WERI-Rb-1 (cell line): ENCODE measurements around the gene KIF9.
"Not testable (repeated sequence)": the region's sequence is repeated elsewhere in the genome, so short reads cannot be mapped to it uniquely, and the experiment has no call there.

Experiments used
- DNase-seq: peaks from one replicate; pipeline ENCODE4 v3.0.0-alpha.2; 2020
- H3K27ac ChIP-seq: fragments of 250-450 bp; sonication (Bioruptor Pico); 2 replicates; pipeline ENCODE4 v1.5.1; 2020; ENCODE audit warnings: mild to moderate bottlenecking, moderate library complexity
- H3K27me3 ChIP-seq: fragments of 250-450 bp; sonication (Bioruptor Pico); 2 replicates; pipeline ENCODE4 v1.5.1; 2021; ENCODE audit warnings: mild to moderate bottlenecking, low read depth, moderate library complexity; ENCODE audit not compliant: insufficient read depth, severe bottlenecking
- H3K36me3 ChIP-seq: fragments of 250-450 bp; sonication (Bioruptor Pico); 2 replicates; pipeline ENCODE4 v1.5.1; 2020; ENCODE audit warnings: mild to moderate bottlenecking, moderate library complexity
- H3K4me3 ChIP-seq: 2 replicates; pipeline ENCODE4 v1.5.1; 2011; ENCODE audit warnings: low read depth, mild to moderate bottlenecking, control low read depth, low read length
- H3K9me3 ChIP-seq: fragments of 250-450 bp; sonication (Bioruptor Pico); 2 replicates; pipeline ENCODE4 v1.5.1; 2021; ENCODE audit warnings: mild to moderate bottlenecking, moderate library complexity; ENCODE audit not compliant: severe bottlenecking
- CTCF ChIP-seq: IDR thresholded peaks from 2 replicates; pipeline ENCODE4 v1.5.1; 2011; ENCODE audit warnings: low read depth, mild to moderate bottlenecking, control low read depth, inconsistent platforms, low read length

KIF9 gene

GRCh38 chr3:47210863-47211405, 71.7 kb downstream of the KIF9 start:
- no peak overlapping the region for H3K4me3 ChIP-seq
- DNase-seq, result no peak
- TF ChIP-seq CTCF, result no peak
- no peak overlapping the region for H3K27ac ChIP-seq
- no peaks in the 10 kb centered on the region for H3K27me3 ChIP-seq
- H3K36me3 ChIP-seq, result no peaks in the 10 kb centered on the region
- no peaks in the 10 kb centered on the region for H3K9me3 ChIP-seq

- H3K27me3 ChIP-seq, H3K27ac ChIP-seq, H3K4me3 ChIP-seq, H3K36me3 ChIP-seq, H3K9me3 ChIP-seq, DNase-seq: not testable (repeated sequence)
Measured at GRCh38 chr3:47206022-47206421, 76.6 kb downstream of the KIF9 start.

GRCh38 chr3:47204875-47205274, 77.7 kb downstream of the KIF9 start:
- Histone ChIP-seq H3K4me3 (no peak overlapping the region), H3K9me3 (no peaks in the 10 kb centered on the region), H3K27ac (no peak overlapping the region), H3K36me3 (no peaks in the 10 kb centered on the region), H3K27me3 (no peaks in the 10 kb centered on the region)
- no peak for DNase-seq
- TF ChIP-seq CTCF, result no peak

GRCh38 chr3:47202542-47202941, 80.1 kb downstream of the KIF9 start:
- no peak for TF ChIP-seq CTCF
- H3K27ac ChIP-seq, result no peak overlapping the region
- no peak for DNase-seq
- H3K4me3 ChIP-seq, result no peak overlapping the region
- H3K36me3 ChIP-seq, result no peaks in the 10 kb centered on the region
- H3K27me3 ChIP-seq, result no peaks in the 10 kb centered on the region
- H3K9me3 ChIP-seq, result no peaks in the 10 kb centered on the region

- DNase-seq, result no peak
- Histone ChIP-seq H3K27ac (no peak overlapping the region), H3K27me3 (no peaks in the 10 kb centered on the region), H3K36me3 (no peaks in the 10 kb centered on the region), H3K9me3 (no peaks in the 10 kb centered on the region), H3K4me3 (no peak overlapping the region)
- TF ChIP-seq CTCF, result no peak
Measured at GRCh38 chr3:47197287-47197686, 85.3 kb downstream of the KIF9 start.

- H3K27me3 ChIP-seq, result no peaks in the 10 kb centered on the region
- no peak overlapping the region for H3K27ac ChIP-seq
- H3K4me3 ChIP-seq, result no peak overlapping the region
- no peak for TF ChIP-seq CTCF
- no peaks in the 10 kb centered on the region for H3K36me3 ChIP-seq
- DNase-seq, result no peak
- no peaks in the 10 kb centered on the region for H3K9me3 ChIP-seq
Measured at GRCh38 chr3:47194994-47195393, 87.6 kb downstream of the KIF9 start.
